H9 (cell line): ENCODE measurements around the gene MLKL. TPM values are rescaled to one million over a fixed set of nuclear protein-coding genes. Genes with fewer than 3 reads are reported as not detected.
A peak's percentile ranks its signal among the peaks of the same experiment; 100 is the strongest.

Experiments used
- DNase-seq: peaks from one replicate; pipeline ENCODE4 v3.0.0-alpha.2; 2017
- H2AFZ ChIP-seq: one replicate; pipeline ENCODE4 v1.6.1; 2013; ENCODE audit warnings: mild to moderate bottlenecking, low read length, control low read depth, moderate library complexity
- H2AK5ac ChIP-seq: 2 replicates; pipeline ENCODE4 v1.6.1; 2013; ENCODE audit warnings: low read length, control low read depth, mixed read lengths; ENCODE audit not compliant: insufficient read length
- H2BK120ac ChIP-seq: one replicate; pipeline ENCODE4 v1.6.1; 2013; ENCODE audit warnings: low read depth, mild to moderate bottlenecking, low read length, control low read depth, inconsistent platforms; ENCODE audit not compliant: poor library complexity, severe bottlenecking
- H2BK12ac ChIP-seq: 2 replicates; pipeline ENCODE4 v1.6.1; 2013; ENCODE audit warnings: low read length, control low read depth, mixed read lengths, low read depth; ENCODE audit not compliant: insufficient read length
- H2BK15ac ChIP-seq: 2 replicates; pipeline ENCODE4 v1.6.1; 2013; ENCODE audit warnings: low read depth, low read length, control low read depth
- H2BK20ac ChIP-seq: one replicate; pipeline ENCODE4 v1.6.1; 2013; ENCODE audit warnings: low read depth, mild to moderate bottlenecking, low read length, control low read depth, inconsistent platforms; ENCODE audit not compliant: poor library complexity, severe bottlenecking
- H2BK5ac ChIP-seq: 2 replicates; pipeline ENCODE4 v1.6.1; 2013; ENCODE audit warnings: low read length, control low read depth, mixed read lengths; ENCODE audit not compliant: insufficient read length
- H3K14ac ChIP-seq: 2 replicates; pipeline ENCODE4 v1.6.1; 2013; ENCODE audit warnings: low read length, control low read depth; ENCODE audit not compliant: insufficient read depth
- H3K18ac ChIP-seq: 2 replicates; pipeline ENCODE4 v1.6.1; 2013; ENCODE audit warnings: low read depth, mild to moderate bottlenecking, mixed read lengths, low read length, control low read depth; ENCODE audit not compliant: insufficient read length
- H3K23ac ChIP-seq: 2 replicates; pipeline ENCODE4 v1.6.1; 2013; ENCODE audit warnings: low read length, control low read depth, mixed read lengths, low read depth; ENCODE audit not compliant: insufficient read length
- H3K23me2 ChIP-seq: 2 replicates; pipeline ENCODE4 v1.6.1; 2013; ENCODE audit warnings: low read depth, mild to moderate bottlenecking, mixed read lengths, low read length, control low read depth; ENCODE audit not compliant: insufficient read length, poor library complexity, severe bottlenecking
- H3K27ac ChIP-seq: 2 replicates; pipeline ENCODE4 v1.5.1; 2013; ENCODE audit warnings: low read length, control low read depth, mixed read lengths, low read depth; ENCODE audit not compliant: insufficient read length
- H3K27me3 ChIP-seq: 2 replicates; pipeline ENCODE4 v1.6.1; 2013; ENCODE audit warnings: low read length, control low read depth, inconsistent platforms; ENCODE audit not compliant: insufficient read depth
- H3K4ac ChIP-seq: 2 replicates; pipeline ENCODE4 v1.6.1; 2013; ENCODE audit warnings: low read depth, mild to moderate bottlenecking, control low read depth, inconsistent platforms, low read length, moderate library complexity
- H3K4me1 ChIP-seq: 2 replicates; pipeline ENCODE4 v1.6.1; 2013; ENCODE audit warnings: low read length, control low read depth, inconsistent platforms; ENCODE audit not compliant: insufficient read depth
- H3K4me2 ChIP-seq: 2 replicates; pipeline ENCODE4 v1.6.1; 2013; ENCODE audit warnings: low read length, control low read depth, mixed read lengths; ENCODE audit not compliant: insufficient read length, insufficient read depth
- H3K56ac ChIP-seq: 2 replicates; pipeline ENCODE4 v1.6.1; 2013; ENCODE audit warnings: low read depth, mild to moderate bottlenecking, mixed read lengths, low read length, control low read depth; ENCODE audit not compliant: insufficient read length
- H3K79me1 ChIP-seq: 2 replicates; pipeline ENCODE4 v1.6.1; 2013; ENCODE audit warnings: low read depth, mild to moderate bottlenecking, moderate library complexity, low read length, control low read depth, inconsistent platforms; ENCODE audit not compliant: insufficient read depth, poor library complexity, severe bottlenecking
- H3K79me2 ChIP-seq: 2 replicates; pipeline ENCODE4 v1.6.1; 2013; ENCODE audit warnings: low read length, control low read depth, inconsistent platforms; ENCODE audit not compliant: insufficient read depth
- H3K9ac ChIP-seq: 2 replicates; pipeline ENCODE4 v1.6.1; 2013; ENCODE audit warnings: low read length, control low read depth, mixed read lengths; ENCODE audit not compliant: insufficient read length; ENCODE audit errors: extremely low read depth
- H3K9me3 ChIP-seq: one replicate; pipeline ENCODE4 v1.6.1; 2013; ENCODE audit warnings: low read depth, low read length, inconsistent platforms; ENCODE audit not compliant: control insufficient read depth
- H3T11ph ChIP-seq: one replicate; pipeline ENCODE4 v1.6.1; 2013; ENCODE audit warnings: mild to moderate bottlenecking, low read length, control low read depth, inconsistent platforms
- H4K20me1 ChIP-seq: one replicate; pipeline ENCODE4 v1.6.1; 2013; ENCODE audit not compliant: control insufficient read depth, insufficient read length, insufficient read depth
- H4K5ac ChIP-seq: 2 replicates; pipeline ENCODE4 v1.6.1; 2013; ENCODE audit warnings: low read depth, mild to moderate bottlenecking, mixed read lengths, low read length, control low read depth; ENCODE audit not compliant: insufficient read length
- H4K8ac ChIP-seq: replicated peaks from 2 replicates; pipeline ENCODE4 v1.6.1; 2013; ENCODE audit warnings: low read length, control low read depth, mixed read lengths, low read depth; ENCODE audit not compliant: insufficient read length
- H4K91ac ChIP-seq: 2 replicates; pipeline ENCODE4 v1.6.1; 2013; ENCODE audit warnings: low read depth, mild to moderate bottlenecking, moderate library complexity, mixed read lengths, low read length, control low read depth; ENCODE audit not compliant: insufficient read length
- H3K27ac Mint-ChIP-seq, 3 experiments: 2 replicates in 2 of 3; 3 replicates in 1 of 3; pipeline ENCODE4 v1.8.0; 2020 to 2021; ENCODE audit warnings: mixed read lengths in 3 of 3, mild to moderate bottlenecking in 1 of 3, moderate library complexity in 1 of 3
- H3K27me3 Mint-ChIP-seq: 2 replicates; pipeline ENCODE4 v1.8.0; 2021; ENCODE audit warnings: low read depth, mild to moderate bottlenecking, moderate library complexity, mixed read lengths
- H3K36me3 Mint-ChIP-seq, 3 experiments: 2 replicates in 2 of 3; 3 replicates in 1 of 3; pipeline ENCODE4 v1.8.0; 2020 to 2021; ENCODE audit warnings: low read depth in 3 of 3, mixed read lengths in 3 of 3; ENCODE audit not compliant: insufficient read depth in 1 of 3
- H3K4me1 Mint-ChIP-seq, 2 experiments: 2 replicates each; pipeline ENCODE4 v1.8.0; 2020; ENCODE audit warnings: mixed read lengths in 2 of 2
- H3K4me3 Mint-ChIP-seq, 2 experiments: 2 replicates in 1 of 2; 3 replicates in 1 of 2; pipeline ENCODE4 v1.8.0; 2020 to 2021; ENCODE audit warnings: mild to moderate bottlenecking in 2 of 2, mixed read lengths in 2 of 2, moderate library complexity in 1 of 2
- H3K9me3 Mint-ChIP-seq, 2 experiments: 2 replicates in 1 of 2; 3 replicates in 1 of 2; pipeline ENCODE4 v1.8.0; 2020; ENCODE audit warnings: mild to moderate bottlenecking in 2 of 2, mixed read lengths in 2 of 2, moderate library complexity in 1 of 2
- WGBS: extraction: QIAGEN DNeasy Blood & Tissue Kit; methylation state at CpG from one replicate; pipeline ENCODE4 v1.1.7; 2013; ENCODE audit warnings: missing lambda C conversion rate, low lambda C conversion rate, mixed read lengths; ENCODE audit not compliant: insufficient read length; ENCODE audit errors: extremely low coverage; 5-methylcytosine and 5-hydroxymethylcytosine counted together
- total RNA-seq: library from RNA; stranded (reverse); gene quantifications from 2 replicates; pipeline ENCODE4 v1.2.1, GENCODE V29; 2021
- TF ChIP-seq, protein P1 (sequence below): fragments of 200-600 bp; sonication (generic); conservative IDR thresholded peaks from 3 replicates; pipeline ENCODE4 v1.8.0; 2021; ENCODE audit warnings: antibody characterized with exemption, mild to moderate bottlenecking

MLKL gene
- total RNA-seq, 1 experiment from 2014 or later = 0.37 TPM

DNA sequence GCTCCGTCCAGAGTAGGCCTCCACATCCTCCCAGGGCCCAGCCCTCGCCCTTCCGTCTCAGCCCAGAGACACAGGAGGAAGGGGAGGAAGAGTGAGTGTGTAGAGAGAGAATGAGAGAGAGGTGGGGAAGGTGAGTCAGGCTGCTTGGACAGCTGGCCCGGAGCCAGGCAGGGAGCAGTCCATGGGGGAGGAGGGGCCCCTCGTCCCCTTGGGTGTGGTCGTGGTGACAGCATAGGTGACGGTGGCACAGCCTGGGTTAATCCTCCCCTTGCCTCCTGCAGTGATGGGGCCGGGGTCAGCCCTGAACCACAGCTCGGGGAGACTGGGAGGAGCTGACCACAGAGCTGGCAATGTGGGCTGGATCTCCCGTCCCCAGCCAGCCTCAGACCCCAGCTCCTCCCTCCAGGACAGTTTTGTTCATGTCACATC is 37.5 kb upstream of the MLKL start:
- Histone ChIP-seq H4K5ac (no peak overlapping the region), H2BK12ac (no peak overlapping the region), H2BK20ac (no peak overlapping the region), H3K79me1 (no peaks in the 10 kb centered on the region), H3K23ac (no peak overlapping the region), H3K4me2 (no peak overlapping the region), H2AK5ac (no peak overlapping the region), H4K8ac (no peak overlapping the region), H3K23me2 (no peaks in the 10 kb centered on the region), H3K79me2 (no peaks in the 10 kb centered on the region), H3K27me3 (no peaks in the 10 kb centered on the region), H2AFZ (no peak overlapping the region), H4K20me1 (no peaks in the 10 kb centered on the region), H2BK15ac (no peak overlapping the region), H3K4ac (no peak overlapping the region), H3K14ac (no peak overlapping the region), H3K4me1 (peaks cover 4% of the 10 kb centered on the region; the same call in 1 of the 2 replicates), H4K91ac (no peak overlapping the region), H3K9ac (no peak overlapping the region), H2BK120ac (no peak overlapping the region), H3K18ac (no peak overlapping the region), H3K27ac (no peak overlapping the region), H3K56ac (no peak overlapping the region), H2BK5ac (no peak overlapping the region), H3K9me3 (no peaks in the 10 kb centered on the region), H3T11ph (no peak overlapping the region)
- TF ChIP-seq, protein P1, sequence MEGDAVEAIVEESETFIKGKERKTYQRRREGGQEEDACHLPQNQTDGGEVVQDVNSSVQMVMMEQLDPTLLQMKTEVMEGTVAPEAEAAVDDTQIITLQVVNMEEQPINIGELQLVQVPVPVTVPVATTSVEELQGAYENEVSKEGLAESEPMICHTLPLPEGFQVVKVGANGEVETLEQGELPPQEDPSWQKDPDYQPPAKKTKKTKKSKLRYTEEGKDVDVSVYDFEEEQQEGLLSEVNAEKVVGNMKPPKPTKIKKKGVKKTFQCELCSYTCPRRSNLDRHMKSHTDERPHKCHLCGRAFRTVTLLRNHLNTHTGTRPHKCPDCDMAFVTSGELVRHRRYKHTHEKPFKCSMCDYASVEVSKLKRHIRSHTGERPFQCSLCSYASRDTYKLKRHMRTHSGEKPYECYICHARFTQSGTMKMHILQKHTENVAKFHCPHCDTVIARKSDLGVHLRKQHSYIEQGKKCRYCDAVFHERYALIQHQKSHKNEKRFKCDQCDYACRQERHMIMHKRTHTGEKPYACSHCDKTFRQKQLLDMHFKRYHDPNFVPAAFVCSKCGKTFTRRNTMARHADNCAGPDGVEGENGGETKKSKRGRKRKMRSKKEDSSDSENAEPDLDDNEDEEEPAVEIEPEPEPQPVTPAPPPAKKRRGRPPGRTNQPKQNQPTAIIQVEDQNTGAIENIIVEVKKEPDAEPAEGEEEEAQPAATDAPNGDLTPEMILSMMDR = no peak
- no peaks in the 10 kb centered on the region; a peak in 1 of 5 replicates for H3K9me3 Mint-ChIP-seq
- H3K4me3 Mint-ChIP-seq = no peak overlapping the region
- no peak for DNase-seq
- H3K27me3 Mint-ChIP-seq = no peaks in the 10 kb centered on the region
- peaks cover 43 to 60% of the 10 kb centered on the region in 2 experiments for H3K4me1 Mint-ChIP-seq
- WGBS = no CpG with 5 or more reads among the region's 10 CpGs
- no peaks in the 10 kb centered on the region; a peak in 2 of 7 replicates for H3K36me3 Mint-ChIP-seq
- peak overlapping the region in 1 of 3 experiments; percentile 57; a peak in 1 of 7 replicates for H3K27ac Mint-ChIP-seq
